Measurements from ENCODE around the gene NASP. TPM values are rescaled to one million over a fixed set of nuclear protein-coding genes. Genes with fewer than 3 reads are reported as not detected.

NASP gene
- total and polyA plus RNA-seq, 2 of the 13 experiments (the other 11 are each of a cell fraction or from before 2014, with no cell fraction given): 132 to 256 TPM

GRCh38 chr1:45542591-45542990 is 41.2 kb upstream of the NASP start (continued):
- TF ChIP-seq ZNF784 (CRISPR knock-in tag; IDR thresholded peaks at IDR 0.05; ENCODE audit: borderline replicate concordance) (no peak), GABPB1 (CRISPR knock-in tag; IDR thresholded peaks at IDR 0.05) (peak; percentile 25; the same call in 1 of the 2 replicates), ZNF687 (CRISPR knock-in tag; IDR thresholded peaks at IDR 0.05) (no peak; the same call in 1 of the 2 replicates), SP1 (IDR thresholded peaks at IDR 0.05) (no peak), SP1 (CRISPR knock-in tag; IDR thresholded peaks at IDR 0.05) (peak; percentile 37; the same call in 1 of the 2 replicates), TAF1 (CRISPR knock-in tag; IDR thresholded peaks at IDR 0.05) (no peak), TCF7L2 (IDR thresholded peaks at IDR 0.05; ENCODE audit: low read depth, low read length) (no peak), SETDB1 (CRISPR knock-in tag; IDR thresholded peaks at IDR 0.05; ENCODE audit: borderline replicate concordance) (no peak), ZNF737 (CRISPR knock-in tag; IDR thresholded peaks at IDR 0.05; ENCODE audit: borderline replicate concordance) (no peak), ZNF644 (CRISPR knock-in tag; IDR thresholded peaks at IDR 0.05; ENCODE audit: low read depth) (peak; percentile 82), ZNF616 (CRISPR knock-in tag; IDR thresholded peaks at IDR 0.05; ENCODE audit: low read depth) (no peak), ZNF264 (CRISPR knock-in tag; IDR thresholded peaks at IDR 0.05) (peak; percentile 85; the same call in 1 of the 2 replicates), TARDBP (CRISPR knock-in tag; IDR thresholded peaks at IDR 0.05) (no peak), KDM3A (CRISPR knock-in tag; IDR thresholded peaks at IDR 0.05; ENCODE audit: low read depth) (no peak), TEAD3 (CRISPR knock-in tag; optimal IDR thresholded peaks at IDR 0.05; ENCODE audit: borderline replicate concordance) (peak; percentile 88), PAF1 (CRISPR knock-in tag; IDR thresholded peaks at IDR 0.05) (no peak), ZNF296 (CRISPR knock-in tag; conservative IDR thresholded peaks at IDR 0.05) (no peak), HNRNPLL (IDR thresholded peaks at IDR 0.05; ENCODE audit: low read depth, low read length, poor library complexity, severe bottlenecking) (no peak), ZBTB8A (CRISPR knock-in tag; IDR thresholded peaks at IDR 0.05; ENCODE audit: borderline replicate concordance, low read depth) (no peak), GRHL1 (CRISPR knock-in tag; conservative IDR thresholded peaks at IDR 0.05) (no peak), FOSL2 (CRISPR knock-in tag; IDR thresholded peaks at IDR 0.05) (peak; percentile 68)
- TF ChIP-seq, protein P1, sequence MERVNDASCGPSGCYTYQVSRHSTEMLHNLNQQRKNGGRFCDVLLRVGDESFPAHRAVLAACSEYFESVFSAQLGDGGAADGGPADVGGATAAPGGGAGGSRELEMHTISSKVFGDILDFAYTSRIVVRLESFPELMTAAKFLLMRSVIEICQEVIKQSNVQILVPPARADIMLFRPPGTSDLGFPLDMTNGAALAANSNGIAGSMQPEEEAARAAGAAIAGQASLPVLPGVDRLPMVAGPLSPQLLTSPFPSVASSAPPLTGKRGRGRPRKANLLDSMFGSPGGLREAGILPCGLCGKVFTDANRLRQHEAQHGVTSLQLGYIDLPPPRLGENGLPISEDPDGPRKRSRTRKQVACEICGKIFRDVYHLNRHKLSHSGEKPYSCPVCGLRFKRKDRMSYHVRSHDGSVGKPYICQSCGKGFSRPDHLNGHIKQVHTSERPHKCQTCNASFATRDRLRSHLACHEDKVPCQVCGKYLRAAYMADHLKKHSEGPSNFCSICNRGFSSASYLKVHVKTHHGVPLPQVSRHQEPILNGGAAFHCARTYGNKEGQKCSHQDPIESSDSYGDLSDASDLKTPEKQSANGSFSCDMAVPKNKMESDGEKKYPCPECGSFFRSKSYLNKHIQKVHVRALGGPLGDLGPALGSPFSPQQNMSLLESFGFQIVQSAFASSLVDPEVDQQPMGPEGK (CRISPR knock-in tag; IDR thresholded peaks at IDR 0.05): peak; percentile 86
- TF ChIP-seq, protein P2, sequence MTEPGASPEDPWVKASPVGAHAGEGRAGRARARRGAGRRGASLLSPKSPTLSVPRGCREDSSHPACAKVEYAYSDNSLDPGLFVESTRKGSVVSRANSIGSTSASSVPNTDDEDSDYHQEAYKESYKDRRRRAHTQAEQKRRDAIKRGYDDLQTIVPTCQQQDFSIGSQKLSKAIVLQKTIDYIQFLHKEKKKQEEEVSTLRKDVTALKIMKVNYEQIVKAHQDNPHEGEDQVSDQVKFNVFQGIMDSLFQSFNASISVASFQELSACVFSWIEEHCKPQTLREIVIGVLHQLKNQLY (CRISPR knock-in tag; IDR thresholded peaks at IDR 0.05): peak; percentile 48; the same call in 1 of the 2 replicates

All from HepG2 (cell line).